ENCODE measurements around the gene PCDHGA10. TPM values are rescaled to one million over a fixed set of nuclear protein-coding genes. Genes with fewer than 3 reads are reported as not detected.

The PCDHGA10 gene
- total RNA-seq, 1 experiment from 2014 or later: 3.6 TPM

- Histone ChIP-seq H3K27ac (ENCODE audit: low read depth, low read length, poor library complexity, severe bottlenecking) (peak overlapping the region; percentile 77), H3K9me3 (ENCODE audit: low read depth, low read length, poor library complexity, severe bottlenecking) (peaks cover 95% of the 10 kb centered on the region), H3K36me3 (ENCODE audit: insufficient read depth, low read length, poor library complexity, severe bottlenecking) (peaks cover 14% of the 10 kb centered on the region), H3K4me1 (ENCODE audit: insufficient read depth, low read length, poor library complexity, severe bottlenecking) (no peaks in the 10 kb centered on the region), H3K4me3 (ENCODE audit: low read depth, low read length, poor library complexity, severe bottlenecking) (peak overlapping the region; percentile 53), H3K27me3 (replicated peaks; ENCODE audit: insufficient read depth, low read depth, low read length, poor library complexity) (no peaks in the 10 kb centered on the region)
- no TSS peak for BruUV-seq (replicated peaks)
- ChIA-PET POLR2A (ENCODE audit: low non-redundant PET) (no interaction called here), CTCF (interaction anchor here (0.6 to 3.1 kb wide), 10 partner anchors 9 to 198 kb away, joined by 3 to 15 read pairs (median 5); partner anchors contain the start of genes PCDHB14, PCDHGA12 and PCDHGB3)
- TF ChIP-seq EZH2 (IDR thresholded peaks at IDR 0.05; ENCODE audit: borderline replicate concordance, low read depth, low read length, poor library complexity, severe bottlenecking): no peak
- TF ChIP-seq CTCF (conservative IDR thresholded peaks at IDR 0.05; ENCODE audit: low read depth, low read length): no peak
- peak; percentile 45 for DNase-seq (ENCODE audit: low spot score)
- intact Hi-C loops (cut with micrococcal nuclease; ENCODE audit: unreplicated experiment): loop anchor here (1.0 kb wide), 1 partner anchor 136 kb away; no protein-coding TSS in a partner anchor
Measured at GRCh38 chr5:141421489-141421855, 8.7 kb downstream of the PCDHGA10 start.

DNA sequence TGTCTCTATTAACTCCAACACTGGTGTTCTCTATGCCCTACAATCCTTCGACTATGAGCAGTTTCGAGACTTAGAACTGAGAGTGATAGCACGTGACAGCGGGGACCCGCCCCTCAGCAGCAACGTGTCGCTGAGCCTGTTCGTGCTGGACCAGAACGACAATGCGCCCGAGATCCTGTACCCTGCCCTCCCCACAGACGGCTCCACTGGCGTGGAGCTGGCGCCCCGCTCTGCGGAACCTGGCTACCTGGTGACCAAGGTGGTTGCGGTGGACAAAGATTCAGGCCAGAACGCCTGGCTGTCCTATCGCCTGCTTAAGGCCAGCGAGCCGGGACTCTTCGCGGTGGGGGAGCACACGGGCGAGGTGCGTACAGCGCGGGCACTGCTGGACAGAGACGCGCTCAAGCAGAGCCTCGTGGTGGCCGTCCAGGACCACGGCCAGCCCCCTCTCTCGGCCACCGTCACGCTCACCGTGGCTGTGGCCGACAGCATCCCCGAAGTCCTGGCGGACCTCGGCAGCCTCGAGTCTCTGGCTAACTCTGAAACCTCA is 10.0 kb downstream of the PCDHGA10 start:
- intact Hi-C loops (cut with micrococcal nuclease; ENCODE audit: unreplicated experiment): no loop called here

GRCh38 chr5:141427783-141428426 is 15.1 kb downstream of the PCDHGA10 start:
- no peak overlapping the region for H3K27ac ChIP-seq (ENCODE audit: low read depth, low read length, poor library complexity, severe bottlenecking)
- H3K27me3 ChIP-seq (replicated peaks; ENCODE audit: insufficient read depth, low read depth, low read length, poor library complexity): no peaks in the 10 kb centered on the region
- H3K4me1 ChIP-seq (ENCODE audit: insufficient read depth, low read length, poor library complexity, severe bottlenecking): no peaks in the 10 kb centered on the region
- no TSS peak for BruUV-seq (replicated peaks)
- CTCF ChIA-PET: no interaction called here
- POLR2A ChIA-PET (ENCODE audit: low non-redundant PET): no interaction called here
- peaks cover 93% of the 10 kb centered on the region for H3K9me3 ChIP-seq (ENCODE audit: low read depth, low read length, poor library complexity, severe bottlenecking)
- no peak for DNase-seq (ENCODE audit: low spot score)
- H3K36me3 ChIP-seq (ENCODE audit: insufficient read depth, low read length, poor library complexity, severe bottlenecking): peaks cover 61% of the 10 kb centered on the region
- intact Hi-C loops (cut with micrococcal nuclease; ENCODE audit: unreplicated experiment): no loop called here
- TF ChIP-seq EZH2 (IDR thresholded peaks at IDR 0.05; ENCODE audit: borderline replicate concordance, low read depth, low read length, poor library complexity, severe bottlenecking) (no peak), CTCF (conservative IDR thresholded peaks at IDR 0.05; ENCODE audit: low read depth, low read length) (no peak)
- no peak overlapping the region for H3K4me3 ChIP-seq (ENCODE audit: low read depth, low read length, poor library complexity, severe bottlenecking)

More for the DNA sequence above, 10.0 kb downstream of the PCDHGA10 start:
- Histone ChIP-seq H3K36me3 (ENCODE audit: insufficient read depth, low read length, poor library complexity, severe bottlenecking) (peaks cover 28% of the 10 kb centered on the region), H3K4me1 (ENCODE audit: insufficient read depth, low read length, poor library complexity, severe bottlenecking) (no peaks in the 10 kb centered on the region), H3K9me3 (ENCODE audit: low read depth, low read length, poor library complexity, severe bottlenecking) (peaks cover 96% of the 10 kb centered on the region), H3K27ac (ENCODE audit: low read depth, low read length, poor library complexity, severe bottlenecking) (no peak overlapping the region), H3K4me3 (ENCODE audit: low read depth, low read length, poor library complexity, severe bottlenecking) (no peak overlapping the region), H3K27me3 (replicated peaks; ENCODE audit: insufficient read depth, low read depth, low read length, poor library complexity) (no peaks in the 10 kb centered on the region)
- CTCF ChIA-PET: interaction anchor here (3.1 kb wide), 1 partner anchor 141 kb away, joined by 15 read pairs; no protein-coding TSS in a partner anchor
- DNase-seq (ENCODE audit: low spot score): no peak
- no TSS peak for BruUV-seq (replicated peaks)
- TF ChIP-seq CTCF (conservative IDR thresholded peaks at IDR 0.05; ENCODE audit: low read depth, low read length): no peak
- POLR2A ChIA-PET (ENCODE audit: low non-redundant PET): no interaction called here
